ENCODE data around the gene CTDP1.

GRCh38 chr18:79798346-79798998 is 118.9 kb downstream of the CTDP1 start:
- no peak for TF ChIP-seq CTCF (IDR thresholded peaks at IDR 0.05)
- no peak for TF ChIP-seq POLR2A (IDR thresholded peaks at IDR 0.05)
- TF ChIP-seq EP300 (IDR thresholded peaks at IDR 0.05) = no peak

Data from tibial nerve (tissue), 4 donors.